Measurements from ENCODE around the gene CRYGB.
"Not testable (repeated sequence)": the region's sequence is repeated elsewhere in the genome, so short reads cannot be mapped to it uniquely, and the experiment has no call there.

CRYGB gene

GRCh38 chr2:208103616-208104015 lies 42.3 kb downstream of the CRYGB start:
- H3K27me3 ChIP-seq (replicated peaks; ENCODE audit: control insufficient read depth, insufficient read depth, low read length): peaks cover 21% of the 10 kb centered on the region
- H3K36me3 ChIP-seq (ENCODE audit: control insufficient read depth, insufficient read depth, low read length, severe bottlenecking): no peaks in the 10 kb centered on the region
- no peaks in the 10 kb centered on the region for H3K9me3 ChIP-seq (ENCODE audit: control insufficient read depth, low read length)
- H3K9ac ChIP-seq (ENCODE audit: low read length): no peak overlapping the region
- no peak overlapping the region for H3K4me3 ChIP-seq (ENCODE audit: low read length)
- DNase-seq (ENCODE audit: low read depth): no peak
- H3K4me1 ChIP-seq (ENCODE audit: control insufficient read depth, insufficient read depth, low read length): no peaks in the 10 kb centered on the region

- Histone ChIP-seq H3K9me3 (ENCODE audit: control insufficient read depth, low read length) (no peaks in the 10 kb centered on the region), H3K4me1 (ENCODE audit: control insufficient read depth, insufficient read depth, low read length) (peaks cover 7% of the 10 kb centered on the region), H3K36me3 (ENCODE audit: control insufficient read depth, insufficient read depth, low read length, severe bottlenecking) (no peaks in the 10 kb centered on the region), H3K9ac (ENCODE audit: low read length) (no peak overlapping the region), H3K4me3 (ENCODE audit: low read length) (no peak overlapping the region), H3K27me3 (replicated peaks; ENCODE audit: control insufficient read depth, insufficient read depth, low read length) (peaks cover 19% of the 10 kb centered on the region)
- peak; percentile 54 for DNase-seq (ENCODE audit: low read depth)
Observed at GRCh38 chr2:208101716-208102631, 44.0 kb downstream of the CRYGB start.

- H3K4me1 ChIP-seq (ENCODE audit: control insufficient read depth, insufficient read depth, low read length): peaks cover 7% of the 10 kb centered on the region
- DNase-seq (ENCODE audit: low read depth): no peak
- no peaks in the 10 kb centered on the region for H3K36me3 ChIP-seq (ENCODE audit: control insufficient read depth, insufficient read depth, low read length, severe bottlenecking)
- no peak overlapping the region for H3K4me3 ChIP-seq (ENCODE audit: low read length)
- peaks cover 12% of the 10 kb centered on the region for H3K27me3 ChIP-seq (replicated peaks; ENCODE audit: control insufficient read depth, insufficient read depth, low read length)
- no peaks in the 10 kb centered on the region for H3K9me3 ChIP-seq (ENCODE audit: control insufficient read depth, low read length)
- H3K9ac ChIP-seq (ENCODE audit: low read length): no peak overlapping the region
Observed at GRCh38 chr2:208099682-208100470, 46.1 kb downstream of the CRYGB start.

- H3K4me3 ChIP-seq (ENCODE audit: low read length); H3K9me3 ChIP-seq (ENCODE audit: control insufficient read depth, low read length); H3K36me3 ChIP-seq (ENCODE audit: control insufficient read depth, insufficient read depth, low read length, severe bottlenecking); H3K4me1 ChIP-seq (ENCODE audit: control insufficient read depth, insufficient read depth, low read length); H3K9ac ChIP-seq (ENCODE audit: low read length); DNase-seq (ENCODE audit: low read depth); H3K27me3 ChIP-seq (replicated peaks; ENCODE audit: control insufficient read depth, insufficient read depth, low read length): not testable (repeated sequence)
Observed at GRCh38 chr2:208098701-208099100, 47.3 kb downstream of the CRYGB start.

GRCh38 chr2:208098267-208098666 lies 47.7 kb downstream of the CRYGB start:
- Histone ChIP-seq H3K9ac (ENCODE audit: low read length) (no peak overlapping the region), H3K4me1 (ENCODE audit: control insufficient read depth, insufficient read depth, low read length) (peaks cover 7% of the 10 kb centered on the region), H3K9me3 (ENCODE audit: control insufficient read depth, low read length) (no peaks in the 10 kb centered on the region), H3K27me3 (replicated peaks; ENCODE audit: control insufficient read depth, insufficient read depth, low read length) (peaks cover 8% of the 10 kb centered on the region), H3K4me3 (ENCODE audit: low read length) (no peak overlapping the region), H3K36me3 (ENCODE audit: control insufficient read depth, insufficient read depth, low read length, severe bottlenecking) (no peaks in the 10 kb centered on the region)
- no peak for DNase-seq (ENCODE audit: low read depth)

- no peaks in the 10 kb centered on the region for H3K36me3 ChIP-seq (ENCODE audit: control insufficient read depth, insufficient read depth, low read length, severe bottlenecking)
- no peak overlapping the region for H3K4me3 ChIP-seq (ENCODE audit: low read length)
- peaks cover 7% of the 10 kb centered on the region for H3K4me1 ChIP-seq (ENCODE audit: control insufficient read depth, insufficient read depth, low read length)
- peaks cover 11% of the 10 kb centered on the region for H3K27me3 ChIP-seq (replicated peaks; ENCODE audit: control insufficient read depth, insufficient read depth, low read length)
- no peak overlapping the region for H3K9ac ChIP-seq (ENCODE audit: low read length)
- H3K9me3 ChIP-seq (ENCODE audit: control insufficient read depth, low read length): no peaks in the 10 kb centered on the region
- DNase-seq (ENCODE audit: low read depth): no peak
Observed at GRCh38 chr2:208097801-208098200, 48.2 kb downstream of the CRYGB start.

GRCh38 chr2:208097313-208097712 lies 48.6 kb downstream of the CRYGB start:
- H3K9me3 ChIP-seq (ENCODE audit: control insufficient read depth, low read length): no peaks in the 10 kb centered on the region
- H3K36me3 ChIP-seq (ENCODE audit: control insufficient read depth, insufficient read depth, low read length, severe bottlenecking): no peaks in the 10 kb centered on the region
- peaks cover 7% of the 10 kb centered on the region for H3K4me1 ChIP-seq (ENCODE audit: control insufficient read depth, insufficient read depth, low read length)
- peaks cover 14% of the 10 kb centered on the region for H3K27me3 ChIP-seq (replicated peaks; ENCODE audit: control insufficient read depth, insufficient read depth, low read length)
- H3K4me3 ChIP-seq (ENCODE audit: low read length): no peak overlapping the region
- no peak overlapping the region for H3K9ac ChIP-seq (ENCODE audit: low read length)
- no peak for DNase-seq (ENCODE audit: low read depth)

- H3K9ac ChIP-seq (ENCODE audit: low read length): no peak overlapping the region
- DNase-seq (ENCODE audit: low read depth): no peak
- no peak overlapping the region for H3K4me3 ChIP-seq (ENCODE audit: low read length)
- H3K36me3 ChIP-seq (ENCODE audit: control insufficient read depth, insufficient read depth, low read length, severe bottlenecking): no peaks in the 10 kb centered on the region
- H3K4me1 ChIP-seq (ENCODE audit: control insufficient read depth, insufficient read depth, low read length): peaks cover 7% of the 10 kb centered on the region
- peaks cover 14% of the 10 kb centered on the region for H3K27me3 ChIP-seq (replicated peaks; ENCODE audit: control insufficient read depth, insufficient read depth, low read length)
- no peaks in the 10 kb centered on the region for H3K9me3 ChIP-seq (ENCODE audit: control insufficient read depth, low read length)
Observed at GRCh38 chr2:208096080-208096479, 49.9 kb downstream of the CRYGB start.

- Histone ChIP-seq H3K27me3 (replicated peaks; ENCODE audit: control insufficient read depth, insufficient read depth, low read length) (peaks cover 11% of the 10 kb centered on the region), H3K9ac (ENCODE audit: low read length) (no peak overlapping the region), H3K4me1 (ENCODE audit: control insufficient read depth, insufficient read depth, low read length) (peaks cover 7% of the 10 kb centered on the region), H3K9me3 (ENCODE audit: control insufficient read depth, low read length) (peaks cover 5% of the 10 kb centered on the region), H3K36me3 (ENCODE audit: control insufficient read depth, insufficient read depth, low read length, severe bottlenecking) (no peaks in the 10 kb centered on the region), H3K4me3 (ENCODE audit: low read length) (no peak overlapping the region)
- DNase-seq (ENCODE audit: low read depth): no peak
Observed at GRCh38 chr2:208093128-208093527, 52.8 kb downstream of the CRYGB start.

Data from adipocyte (in vitro differentiated cells).